ENCODE measurements around the gene SPPL2A. TPM values are rescaled to one million over a fixed set of nuclear protein-coding genes. Genes with fewer than 3 reads are reported as not detected.

SPPL2A gene
- total RNA-seq, 1 donor from 2014 or later = 78.0 TPM

DNA sequence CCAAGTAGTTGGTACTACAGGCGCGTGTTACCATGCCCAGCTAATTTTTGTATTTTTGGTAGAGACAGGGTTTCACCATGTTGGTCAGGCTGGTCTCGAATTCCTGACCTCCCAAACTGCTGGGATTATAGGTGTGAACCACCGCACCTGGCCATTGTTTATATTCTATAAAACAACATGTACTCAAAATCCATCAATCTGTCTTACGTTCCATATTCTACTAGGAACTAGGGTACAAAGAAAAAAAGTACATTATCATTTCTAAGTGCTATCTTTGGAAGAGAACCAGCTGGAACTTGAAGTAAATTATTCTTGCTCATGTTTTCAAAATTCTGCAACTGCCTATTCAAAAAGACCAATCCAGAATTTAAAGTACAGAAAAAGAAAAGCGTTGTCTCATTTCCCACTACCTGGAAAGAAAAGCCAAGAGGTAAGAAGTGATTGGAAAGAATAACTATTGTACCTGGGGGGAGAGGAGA lies 15.2 kb downstream of the SPPL2A start:
- TF ChIP-seq, protein P1, sequence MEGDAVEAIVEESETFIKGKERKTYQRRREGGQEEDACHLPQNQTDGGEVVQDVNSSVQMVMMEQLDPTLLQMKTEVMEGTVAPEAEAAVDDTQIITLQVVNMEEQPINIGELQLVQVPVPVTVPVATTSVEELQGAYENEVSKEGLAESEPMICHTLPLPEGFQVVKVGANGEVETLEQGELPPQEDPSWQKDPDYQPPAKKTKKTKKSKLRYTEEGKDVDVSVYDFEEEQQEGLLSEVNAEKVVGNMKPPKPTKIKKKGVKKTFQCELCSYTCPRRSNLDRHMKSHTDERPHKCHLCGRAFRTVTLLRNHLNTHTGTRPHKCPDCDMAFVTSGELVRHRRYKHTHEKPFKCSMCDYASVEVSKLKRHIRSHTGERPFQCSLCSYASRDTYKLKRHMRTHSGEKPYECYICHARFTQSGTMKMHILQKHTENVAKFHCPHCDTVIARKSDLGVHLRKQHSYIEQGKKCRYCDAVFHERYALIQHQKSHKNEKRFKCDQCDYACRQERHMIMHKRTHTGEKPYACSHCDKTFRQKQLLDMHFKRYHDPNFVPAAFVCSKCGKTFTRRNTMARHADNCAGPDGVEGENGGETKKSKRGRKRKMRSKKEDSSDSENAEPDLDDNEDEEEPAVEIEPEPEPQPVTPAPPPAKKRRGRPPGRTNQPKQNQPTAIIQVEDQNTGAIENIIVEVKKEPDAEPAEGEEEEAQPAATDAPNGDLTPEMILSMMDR (IDR thresholded peaks at IDR 0.05; ENCODE audit: borderline replicate concordance) = no peak
- Histone ChIP-seq H3K9me3 (replicated peaks) (no peaks in the 10 kb centered on the region), H3K27me3 (ENCODE audit: low read depth) (no peaks in the 10 kb centered on the region), H3K4me1 (peaks cover 54% of the 10 kb centered on the region), H3K27ac (replicated peaks) (peak overlapping the region; percentile 40), H3K36me3 (peaks cover 32% of the 10 kb centered on the region), H3K4me3 (no peak overlapping the region)
- intact Hi-C loops (cut with micrococcal nuclease) = no loop called here
- no peak for DNase-seq

DNA sequence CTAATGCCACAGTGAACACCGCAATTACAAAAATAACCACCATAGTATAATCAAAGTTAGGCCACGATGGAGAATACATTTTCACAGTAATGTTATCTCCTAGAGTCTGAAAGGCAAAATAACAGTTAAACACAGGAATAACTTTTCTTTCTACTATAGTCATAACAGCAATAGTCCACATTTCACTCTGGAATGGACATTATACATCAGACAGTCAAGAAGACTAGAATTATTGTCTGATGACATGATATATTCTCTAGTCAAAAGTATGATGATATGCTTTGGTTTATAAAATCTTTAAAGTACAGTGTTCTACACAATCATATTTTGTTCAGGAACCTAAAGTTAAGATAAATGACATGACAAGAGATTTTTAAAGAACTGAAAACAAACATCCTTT lies 18.0 kb downstream of the SPPL2A start:
- Histone ChIP-seq H3K4me3 (no peak overlapping the region), H3K9me3 (replicated peaks) (no peaks in the 10 kb centered on the region), H3K36me3 (peaks cover 60% of the 10 kb centered on the region), H3K27me3 (ENCODE audit: low read depth) (no peaks in the 10 kb centered on the region), H3K4me1 (peaks cover 34% of the 10 kb centered on the region), H3K27ac (replicated peaks) (no peak overlapping the region)
- TF ChIP-seq, protein P1 (IDR thresholded peaks at IDR 0.05; ENCODE audit: borderline replicate concordance) = no peak
- DNase-seq = no peak
- intact Hi-C loops (cut with micrococcal nuclease) = no loop called here

- Histone ChIP-seq H3K36me3 (peaks cover 84% of the 10 kb centered on the region), H3K27ac (replicated peaks) (no peak overlapping the region), H3K4me3 (no peak overlapping the region), H3K4me1 (peaks cover 18% of the 10 kb centered on the region), H3K9me3 (replicated peaks) (no peaks in the 10 kb centered on the region), H3K27me3 (ENCODE audit: low read depth) (no peaks in the 10 kb centered on the region)
- TF ChIP-seq, protein P1 (IDR thresholded peaks at IDR 0.05; ENCODE audit: borderline replicate concordance) = no peak
- no peak for DNase-seq
- intact Hi-C loops (cut with micrococcal nuclease) = no loop called here
Observed at GRCh38 chr15:50744601-50745000, 20.9 kb downstream of the SPPL2A start.

- intact Hi-C loops (cut with micrococcal nuclease) = no loop called here
- DNase-seq = no peak
- H3K27me3 ChIP-seq (ENCODE audit: low read depth) = no peaks in the 10 kb centered on the region
- no peaks in the 10 kb centered on the region for H3K9me3 ChIP-seq (replicated peaks)
- H3K4me3 ChIP-seq = no peak overlapping the region
- H3K27ac ChIP-seq (replicated peaks) = no peak overlapping the region
- TF ChIP-seq, protein P1 (IDR thresholded peaks at IDR 0.05; ENCODE audit: borderline replicate concordance) = no peak
- H3K4me1 ChIP-seq = peaks cover 12% of the 10 kb centered on the region
- H3K36me3 ChIP-seq = peaks cover 94% of the 10 kb centered on the region
Observed at GRCh38 chr15:50740955-50741354, 24.6 kb downstream of the SPPL2A start.

DNA sequence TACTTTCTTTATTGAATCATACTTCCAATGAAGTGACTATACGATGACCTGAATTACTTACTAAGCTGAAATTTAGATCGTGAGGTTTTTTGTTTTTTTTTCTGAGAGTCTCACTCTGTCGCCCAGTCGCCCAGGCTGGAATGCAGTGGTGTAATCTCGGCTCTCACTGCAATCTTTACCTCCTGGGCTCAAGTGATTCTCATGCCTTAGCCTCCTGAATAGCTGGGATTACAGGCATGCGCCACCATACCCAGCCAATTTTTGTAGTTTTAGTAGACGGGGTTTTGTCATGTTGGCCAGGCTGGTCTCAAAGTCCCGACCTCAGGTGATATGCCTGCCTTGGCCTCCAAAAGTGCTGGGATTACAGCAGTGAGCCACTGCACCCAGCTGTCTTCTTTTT lies 28.7 kb downstream of the SPPL2A start:
- Histone ChIP-seq H3K27ac (replicated peaks) (no peak overlapping the region), H3K4me1 (peaks cover 12% of the 10 kb centered on the region), H3K27me3 (ENCODE audit: low read depth) (no peaks in the 10 kb centered on the region), H3K4me3 (no peak overlapping the region), H3K9me3 (replicated peaks) (no peaks in the 10 kb centered on the region), H3K36me3 (peaks cover 86% of the 10 kb centered on the region)
- TF ChIP-seq, protein P1 (IDR thresholded peaks at IDR 0.05; ENCODE audit: borderline replicate concordance) = no peak
- intact Hi-C loops (cut with micrococcal nuclease) = no loop called here
- DNase-seq = no peak
